GM21447 (cell line): Measurements from ENCODE around the gene PSMG4.

ENCODE experiments used
- ATAC-seq: cut with Tn5 transposase; IDR thresholded peaks from one replicate; pipeline ENCODE4 v1.9.1; 2021; ENCODE audit not compliant: unreplicated experiment

PSMG4 gene

GRCh38 chr6:3258720-3259490, at the start of gene PSMG4:
PSMG4 (plus strand) TSS chr6:3258947; CDS start chr6:3259023, 76 bp downstream.
- ATAC-seq, result peak; percentile 66

- ATAC-seq, result peak; percentile 58
Measured at GRCh38 chr6:3209114-3210023, 49.4 kb upstream of the PSMG4 start.

GRCh38 chr6:3210024-3210610, 48.6 kb upstream of the PSMG4 start:
- ATAC-seq, result peak; percentile 14

- ATAC-seq, result no peak
Measured at GRCh38 chr6:3211681-3212080, 47.1 kb upstream of the PSMG4 start.

GRCh38 chr6:3212261-3212660, 46.5 kb upstream of the PSMG4 start:
- no peak for ATAC-seq

GRCh38 chr6:3213334-3213695, 45.4 kb upstream of the PSMG4 start:
- no peak for ATAC-seq

- ATAC-seq, result no peak
Measured at GRCh38 chr6:3214898-3215297, 43.8 kb upstream of the PSMG4 start.

- no peak for ATAC-seq
Measured at GRCh38 chr6:3217286-3217685, 41.5 kb upstream of the PSMG4 start.

GRCh38 chr6:3218266-3218665, 40.5 kb upstream of the PSMG4 start:
- no peak for ATAC-seq

GRCh38 chr6:3220366-3220765, 38.4 kb upstream of the PSMG4 start:
- ATAC-seq, result no peak

GRCh38 chr6:3221578-3221977, 37.2 kb upstream of the PSMG4 start:
- no peak for ATAC-seq

- no peak for ATAC-seq
Measured at GRCh38 chr6:3222506-3223038, 36.2 kb upstream of the PSMG4 start.

GRCh38 chr6:3226042-3226441, 32.7 kb upstream of the PSMG4 start:
- no peak for ATAC-seq

- no peak for ATAC-seq
Measured at GRCh38 chr6:3226481-3227362, 32.0 kb upstream of the PSMG4 start.

- ATAC-seq, result no peak
Measured at GRCh38 chr6:3227363-3228045, 31.2 kb upstream of the PSMG4 start, which contains the start of gene TUBB2B. TUBB2B (minus strand) TSS chr6:3227653; CDS start chr6:3227543, 110 bp downstream.

- no peak for ATAC-seq
Measured at GRCh38 chr6:3228046-3228671, 30.6 kb upstream of the PSMG4 start.

- no peak for ATAC-seq
Measured at GRCh38 chr6:3228771-3229565, 29.8 kb upstream of the PSMG4 start.

GRCh38 chr6:3229566-3230178, 29.1 kb upstream of the PSMG4 start:
- no peak for ATAC-seq
